Mononuclear cell (primary cell): ENCODE data around the gene WDR44. TPM values are rescaled to one million over a fixed set of nuclear protein-coding genes. Genes with fewer than 3 reads are reported as not detected.
"Not testable (repeated sequence)": the region's sequence is repeated elsewhere in the genome, so short reads cannot be mapped to it uniquely, and the experiment has no call there.

Experiments used
- H3K27me3 ChIP-seq: 2 replicates; pipeline ENCODE4 v1.6.0; 2011; ENCODE audit warnings: low read length, control low read depth; ENCODE audit not compliant: insufficient read depth
- H3K4me1 ChIP-seq: 2 replicates; pipeline ENCODE4 v1.5.1; 2011; ENCODE audit warnings: mild to moderate bottlenecking, low read length, control low read depth; ENCODE audit not compliant: insufficient read depth
- H3K4me3 ChIP-seq: 2 replicates; pipeline ENCODE4 v1.5.1; 2011; ENCODE audit warnings: mild to moderate bottlenecking, low read length, moderate library complexity
- H3K9me3 ChIP-seq: 2 replicates; pipeline ENCODE4 v1.5.1; 2011; ENCODE audit warnings: low read depth, mild to moderate bottlenecking, control low read depth, low read length
- total RNA-seq: library from RNA; depleted of rRNA; stranded (reverse); fragments of >200 nt; gene quantifications from one replicate; pipeline ENCODE4 v1.2.3, GENCODE V29; 2012

WDR44 gene
- total RNA-seq, 1 donor, result 22.8 TPM

GRCh38 chrX:118486693-118487092 is 140.8 kb downstream of the WDR44 start:
- not testable (repeated sequence) for H3K27me3 ChIP-seq, H3K4me1 ChIP-seq, H3K9me3 ChIP-seq, H3K4me3 ChIP-seq

GRCh38 chrX:118493016-118493415 is 147.1 kb downstream of the WDR44 start:
- H3K27me3 ChIP-seq, result no peaks in the 10 kb centered on the region
- peaks cover 17% of the 10 kb centered on the region for H3K4me1 ChIP-seq
- H3K9me3 ChIP-seq, result no peaks in the 10 kb centered on the region
- H3K4me3 ChIP-seq, result no peak overlapping the region

- Histone ChIP-seq H3K27me3 (no peaks in the 10 kb centered on the region), H3K4me3 (no peak overlapping the region), H3K9me3 (no peaks in the 10 kb centered on the region), H3K4me1 (peaks cover 25% of the 10 kb centered on the region)
These were observed 147.9 kb downstream of the WDR44 start for GRCh38 chrX:118493653-118494297.

GRCh38 chrX:118495061-118495921 is 149.4 kb downstream of the WDR44 start, which contains the start of gene DOCK11:
Gene DOCK11 (plus strand): TSS chrX:118495815. CDS start chrX:118495972, 157 bp downstream.
- Histone ChIP-seq H3K4me1 (peaks cover 34% of the 10 kb centered on the region), H3K27me3 (no peaks in the 10 kb centered on the region), H3K4me3 (peak within 1 kb of the TSS; percentile 75), H3K9me3 (no peaks in the 10 kb centered on the region)

GRCh38 chrX:118495958-118496762 is 150.3 kb downstream of the WDR44 start:
- Histone ChIP-seq H3K9me3 (no peaks in the 10 kb centered on the region), H3K27me3 (no peaks in the 10 kb centered on the region), H3K4me1 (peaks cover 41% of the 10 kb centered on the region), H3K4me3 (peak overlapping the region; percentile 75)

- peaks cover 47% of the 10 kb centered on the region for H3K4me1 ChIP-seq
- peak overlapping the region; percentile 75 for H3K4me3 ChIP-seq
- H3K27me3 ChIP-seq, result no peaks in the 10 kb centered on the region
- no peaks in the 10 kb centered on the region for H3K9me3 ChIP-seq
These were observed 150.8 kb downstream of the WDR44 start for GRCh38 chrX:118496763-118497079.

- peak overlapping the region; percentile 75 for H3K4me3 ChIP-seq
These were observed 151.4 kb downstream of the WDR44 start for GRCh38 chrX:118497180-118497818.

GRCh38 chrX:118498351-118498750 is 152.4 kb downstream of the WDR44 start:
- no peak overlapping the region for H3K4me3 ChIP-seq
- H3K4me1 ChIP-seq, result peaks cover 62% of the 10 kb centered on the region
- H3K27me3 ChIP-seq, result no peaks in the 10 kb centered on the region

More at GRCh38 chrX:118497180-118497818, 151.4 kb downstream of the WDR44 start:
- H3K27me3 ChIP-seq, result no peaks in the 10 kb centered on the region
- peaks cover 52% of the 10 kb centered on the region for H3K4me1 ChIP-seq
- H3K9me3 ChIP-seq, result no peaks in the 10 kb centered on the region

GRCh38 chrX:118498755-118499154 is 152.8 kb downstream of the WDR44 start:
- Histone ChIP-seq H3K9me3 (no peaks in the 10 kb centered on the region), H3K4me3 (no peak overlapping the region), H3K4me1 (peaks cover 66% of the 10 kb centered on the region), H3K27me3 (no peaks in the 10 kb centered on the region)

More at GRCh38 chrX:118498351-118498750, 152.4 kb downstream of the WDR44 start:
- H3K9me3 ChIP-seq, result no peaks in the 10 kb centered on the region

GRCh38 chrX:118499295-118499694 is 153.4 kb downstream of the WDR44 start:
- H3K27me3 ChIP-seq, result no peaks in the 10 kb centered on the region
- no peaks in the 10 kb centered on the region for H3K9me3 ChIP-seq
- H3K4me1 ChIP-seq, result peaks cover 72% of the 10 kb centered on the region
- no peak overlapping the region for H3K4me3 ChIP-seq

Other genes with a start within 250 kb of the WDR44 start
- 0.63 TPM for gene KLHL13, start 229.3 kb upstream of the WDR44 start, total RNA-seq
- 78.7 TPM for gene DOCK11, start 149.7 kb downstream of the WDR44 start, total RNA-seq